Measurements from ENCODE around the gene CYTH4. TPM values are rescaled to one million over a fixed set of nuclear protein-coding genes. Genes with fewer than 3 reads are reported as not detected.

CYTH4 gene
- total and polyA plus RNA-seq, 2 donors (not counting 3 experiments of a cell fraction or from before 2014, with no cell fraction given): 0.06 TPM; not detected in 1

GRCh38 chr22:37234736-37235711 lies 47.3 kb upstream of the CYTH4 start:
- Histone ChIP-seq H4K20me1 (replicated peaks; ENCODE audit: control insufficient read depth, extremely low read depth, insufficient read depth, low read length) (no peaks in the 10 kb centered on the region), H3K27ac (ENCODE audit: insufficient read depth, low read depth, low read length) (no peak overlapping the region), H3K9me1 (replicated peaks; ENCODE audit: control insufficient read depth, extremely low read depth, insufficient read depth, low read length) (no peaks in the 10 kb centered on the region), H3K27me3 (ENCODE audit: control insufficient read depth in 2 of 2, insufficient read depth in 2 of 2, low read length in 2 of 2) (no peaks in the 10 kb centered on the region), H3K4me3 (replicated peaks in 1 of 3; ENCODE audit: insufficient read depth in 1 of 3, low read depth in 1 of 3, low read length in 3 of 3) (no peak overlapping the region), H3K9ac (replicated peaks; ENCODE audit: extremely low read depth, insufficient read depth, low read length) (no peak overlapping the region), H3K4me1 (ENCODE audit: control insufficient read depth, extremely low read depth, insufficient read depth, low read length) (peaks cover 13% of the 10 kb centered on the region), H3K9me3 (replicated peaks; ENCODE audit: control insufficient read depth, insufficient read depth, low read length) (no peaks in the 10 kb centered on the region), H3K36me3 (ENCODE audit: control insufficient read depth in 2 of 2, extremely low read depth in 1 of 2, insufficient read depth in 2 of 2, low read length in 2 of 2) (no peaks in the 10 kb centered on the region), H3K79me2 (ENCODE audit: control insufficient read depth, insufficient read depth, low read length) (peaks cover 4% of the 10 kb centered on the region), H2AFZ (ENCODE audit: low read depth, low read length) (no peak overlapping the region), H3K4me2 (ENCODE audit: insufficient read depth, low read length) (no peak overlapping the region)
- no peak for TF ChIP-seq POLR2A (IDR thresholded peaks at IDR 0.05; ENCODE audit: low read depth, low read length)
- no peak for TF ChIP-seq JUN (IDR thresholded peaks at IDR 0.05; ENCODE audit: borderline replicate concordance, insufficient read depth, insufficient read length, low read depth)
- TF ChIP-seq GATA2 (IDR thresholded peaks at IDR 0.05; ENCODE audit: insufficient read depth, insufficient read length, low read depth, low read length): no peak
- TF ChIP-seq POLR2AphosphoS5 (IDR thresholded peaks at IDR 0.05; ENCODE audit: insufficient read depth, low read depth, low read length): no peak
- no peak for TF ChIP-seq MYC (IDR thresholded peaks at IDR 0.05; ENCODE audit: low read depth, low read length)
- TF ChIP-seq FOS (IDR thresholded peaks at IDR 0.05; ENCODE audit: borderline replicate concordance, insufficient read depth, low read length): no peak
- TF ChIP-seq, protein P1, sequence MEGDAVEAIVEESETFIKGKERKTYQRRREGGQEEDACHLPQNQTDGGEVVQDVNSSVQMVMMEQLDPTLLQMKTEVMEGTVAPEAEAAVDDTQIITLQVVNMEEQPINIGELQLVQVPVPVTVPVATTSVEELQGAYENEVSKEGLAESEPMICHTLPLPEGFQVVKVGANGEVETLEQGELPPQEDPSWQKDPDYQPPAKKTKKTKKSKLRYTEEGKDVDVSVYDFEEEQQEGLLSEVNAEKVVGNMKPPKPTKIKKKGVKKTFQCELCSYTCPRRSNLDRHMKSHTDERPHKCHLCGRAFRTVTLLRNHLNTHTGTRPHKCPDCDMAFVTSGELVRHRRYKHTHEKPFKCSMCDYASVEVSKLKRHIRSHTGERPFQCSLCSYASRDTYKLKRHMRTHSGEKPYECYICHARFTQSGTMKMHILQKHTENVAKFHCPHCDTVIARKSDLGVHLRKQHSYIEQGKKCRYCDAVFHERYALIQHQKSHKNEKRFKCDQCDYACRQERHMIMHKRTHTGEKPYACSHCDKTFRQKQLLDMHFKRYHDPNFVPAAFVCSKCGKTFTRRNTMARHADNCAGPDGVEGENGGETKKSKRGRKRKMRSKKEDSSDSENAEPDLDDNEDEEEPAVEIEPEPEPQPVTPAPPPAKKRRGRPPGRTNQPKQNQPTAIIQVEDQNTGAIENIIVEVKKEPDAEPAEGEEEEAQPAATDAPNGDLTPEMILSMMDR (IDR thresholded peaks at IDR 0.05; ENCODE audit: extremely low read depth in 1 of 2, insufficient read depth in 1 of 2, low read depth in 1 of 2, low read length in 2 of 2): no peak
- TF ChIP-seq MAX (IDR thresholded peaks at IDR 0.05; ENCODE audit: insufficient read depth, insufficient read length): no peak
- TF ChIP-seq EZH2 (IDR thresholded peaks at IDR 0.05; ENCODE audit: borderline replicate concordance, low read depth, low read length, severe bottlenecking): no peak
- no TSS peak for BruUV-seq (replicated peaks)
- ChIA-PET POLR2A (no interaction called here), CTCF (no interaction called here)
- FAIRE-seq (no peak), DNase-seq (ENCODE audit: low read depth, low spot score) (no peak)
- intact Hi-C loops (cut with micrococcal nuclease) (no loop called here), dilution Hi-C loops (cut with MboI; ENCODE audit: extremely low pct_ligation_motif_present, low sequenced_read_pairs) (no loop called here)

Measured in endothelial cell of umbilical vein (primary cell).